Endothelial cell of umbilical vein (primary cell): ENCODE results near the gene CCR7. TPM values are rescaled to one million over a fixed set of nuclear protein-coding genes. Genes with fewer than 3 reads are reported as not detected.

Experiments
- BruUV-seq: library from RNA; stranded (reverse); fragments of 400-500 nt; replicated peaks from 2 replicates; lab custom pipeline; 2021; lab: Mats Ljungman, UMichigan
- CTCF ChIA-PET: fragments of 300-600, 350-600 bp; sonication (Branson Sonifier 250); formaldehyde crosslinking; loops from one replicate; lab custom pipeline; 2021; ENCODE audit warnings: antibody characterized with exemption, inconsistent platforms; lab: Charles Lee
- POLR2A ChIA-PET: fragments of 300-600, 350-600 bp; sonication (Branson Sonifier 250); formaldehyde crosslinking; loops from one replicate; lab custom pipeline; 2021; ENCODE audit warnings: antibody characterized with exemption, inconsistent platforms; lab: Charles Lee
- DNase-seq: peaks from one replicate; pipeline ENCODE4 v3.0.0-alpha.2; 2011; ENCODE audit warnings: low read depth, low spot score
- FAIRE-seq: peaks from 2 replicates; lab custom pipeline; 2011; peaks lifted over from hg19 to GRCh38; lab: Jason Lieb, UNC
- H2AFZ ChIP-seq: 2 replicates; pipeline ENCODE4 v1.6.0; 2012; ENCODE audit warnings: low read depth, low read length, control low read depth, inconsistent platforms
- H3K27ac ChIP-seq: 2 replicates; pipeline ENCODE4 v1.5.1; 2011; ENCODE audit warnings: low read depth, mild to moderate bottlenecking, control low read depth, low read length, moderate library complexity; ENCODE audit not compliant: insufficient read depth
- H3K27me3 ChIP-seq, 2 experiments: 2 replicates each; pipeline versions ENCODE4 v1.6.0 to v1.6.1; 2011; ENCODE audit warnings: low read length in 2 of 2, mixed read lengths in 1 of 2; ENCODE audit not compliant: control insufficient read depth in 2 of 2, insufficient read depth in 2 of 2
- H3K36me3 ChIP-seq, 2 experiments: 2 replicates in 1 of 2; 3 replicates in 1 of 2; pipeline ENCODE4 v1.5.1; 2011; ENCODE audit warnings: low read length in 2 of 2, mild to moderate bottlenecking in 1 of 2, moderate library complexity in 1 of 2; ENCODE audit not compliant: control insufficient read depth in 2 of 2, insufficient read depth in 2 of 2; ENCODE audit errors: extremely low read depth in 1 of 2
- H3K4me1 ChIP-seq: 3 replicates; pipeline ENCODE4 v1.5.1; 2011; ENCODE audit warnings: mild to moderate bottlenecking, low read length; ENCODE audit not compliant: control insufficient read depth, insufficient read depth; ENCODE audit errors: extremely low read depth
- H3K4me2 ChIP-seq: 2 replicates; pipeline ENCODE4 v1.6.1; 2011; ENCODE audit warnings: low read length, control low read depth, mixed read lengths; ENCODE audit not compliant: insufficient read depth
- H3K4me3 ChIP-seq, 3 experiments: fragments of 200-600 bp in 1 of 3; sonication (generic), shearing (Covaris generic) in 1 of 3; replicated peaks in 1 of 3; 2 replicates each; pipeline ENCODE4 v1.5.1; 2011 to 2016; ENCODE audit warnings: control low read depth in 3 of 3, low read length in 3 of 3, mild to moderate bottlenecking in 2 of 3, inconsistent platforms in 1 of 3, low read depth in 1 of 3, moderate library complexity in 1 of 3; ENCODE audit not compliant: insufficient read depth in 1 of 3
- H3K79me2 ChIP-seq: 2 replicates; pipeline ENCODE4 v1.6.0; 2012; ENCODE audit warnings: low read length, inconsistent platforms; ENCODE audit not compliant: control insufficient read depth, insufficient read depth
- H3K9ac ChIP-seq: replicated peaks from 2 replicates; pipeline ENCODE3; 2011; ENCODE audit warnings: low read length, control low read depth; ENCODE audit not compliant: insufficient read depth; ENCODE audit errors: extremely low read depth
- H3K9me1 ChIP-seq: replicated peaks from 3 replicates; pipeline ENCODE4 v1.6.0; 2011; ENCODE audit warnings: mild to moderate bottlenecking, low read length; ENCODE audit not compliant: control insufficient read depth, insufficient read depth; ENCODE audit errors: extremely low read depth
- H3K9me3 ChIP-seq: replicated peaks from 2 replicates; pipeline ENCODE4 v1.5.1; 2012; ENCODE audit warnings: low read length, inconsistent platforms; ENCODE audit not compliant: control insufficient read depth, insufficient read depth
- H4K20me1 ChIP-seq: replicated peaks from 2 replicates; pipeline ENCODE3; 2011; ENCODE audit warnings: mild to moderate bottlenecking, low read length; ENCODE audit not compliant: control insufficient read depth, insufficient read depth; ENCODE audit errors: extremely low read depth
- CTCF ChIP-seq, 2 donors: IDR thresholded peaks; 1 replicate in 1 of 2; 2 replicates in 1 of 2; pipeline ENCODE4 v1.5.1; 2011; ENCODE audit warnings: low read length in 2 of 2, mild to moderate bottlenecking in 2 of 2, moderate library complexity in 2 of 2, control low read depth in 1 of 2, inconsistent platforms in 1 of 2, low read depth in 1 of 2; ENCODE audit not compliant: insufficient read depth in 1 of 2; ENCODE audit errors: extremely low read depth in 1 of 2
- EZH2 ChIP-seq: IDR thresholded peaks from 2 replicates; pipeline ENCODE4 v1.6.1; 2012; ENCODE audit warnings: borderline replicate concordance, low read depth, mild to moderate bottlenecking, moderate library complexity, low read length, inconsistent platforms; ENCODE audit not compliant: severe bottlenecking
- FOS ChIP-seq: IDR thresholded peaks from 2 replicates; pipeline ENCODE4 v1.6.1; 2011; ENCODE audit warnings: mild to moderate bottlenecking, low read length, moderate library complexity, borderline replicate concordance; ENCODE audit not compliant: insufficient read depth
- GATA2 ChIP-seq: IDR thresholded peaks from 2 replicates; pipeline ENCODE4 v1.7.0; 2011; ENCODE audit warnings: low read depth, mild to moderate bottlenecking, moderate library complexity, mixed read lengths, low read length; ENCODE audit not compliant: insufficient read length, insufficient read depth
- JUN ChIP-seq: IDR thresholded peaks from 2 replicates; pipeline ENCODE4 v1.6.1; 2011; ENCODE audit warnings: borderline replicate concordance, low read depth; ENCODE audit not compliant: insufficient read length, insufficient read depth
- MYC ChIP-seq: IDR thresholded peaks from one replicate; pipeline ENCODE4 v1.6.1; 2011; ENCODE audit warnings: mild to moderate bottlenecking, low read depth, low read length
- POLR2A ChIP-seq: IDR thresholded peaks from 2 replicates; pipeline ENCODE4 v1.6.1; 2012; ENCODE audit warnings: low read depth, mild to moderate bottlenecking, control low read depth, low read length
- POLR2AphosphoS5 ChIP-seq: IDR thresholded peaks from 2 replicates; pipeline ENCODE4 v1.6.1; 2012; ENCODE audit warnings: low read depth, mild to moderate bottlenecking, control low read depth, low read length, moderate library complexity; ENCODE audit not compliant: insufficient read depth
- dilution Hi-C: fragments of 300-500 bp; cut with MboI; formaldehyde crosslinking; loops from one replicate; pipeline ENCODE4 v1.15.0; 2019; ENCODE audit warnings: low sequenced_read_pairs; ENCODE audit not compliant: extremely low pct_ligation_motif_present
- intact Hi-C: fragments of 100-400 bp; cut with micrococcal nuclease; formaldehyde crosslinking; loops from one replicate; pipeline ENCODE4 v1.10.0; 2022
- polyA plus RNA-seq, 4 experiments: library from polyadenylated mRNA; depleted of rRNA in 3 of 4; stranded (reverse) in 3 of 4; unstranded in 1 of 4; fragments of >200 nt; gene quantifications; 2 replicates each; pipeline versions ENCODE4 v1.2.1 to v1.2.3, GENCODE V29; 2011 to 2012; ENCODE audit warnings: missing spikeins in 1 of 4
- total RNA-seq: library from RNA; stranded (reverse); gene quantifications from 2 replicates; pipeline ENCODE4 v1.2.3, GENCODE V29; 2021
- TF ChIP-seq, protein P1 (sequence below): IDR thresholded peaks from 2 replicates; pipeline ENCODE4 v1.6.1; 2011; ENCODE audit not compliant: insufficient read depth, insufficient read length

Gene CCR7
- total and polyA plus RNA-seq, 2 donors (not counting 3 experiments of a cell fraction or from before 2014, with no cell fraction given) = 0.18 TPM; not detected in 1

GRCh38 chr17:40577611-40578065 lies 12.4 kb upstream of the CCR7 start:
- no peak overlapping the region for H3K4me2 ChIP-seq
- CTCF ChIA-PET = interaction anchor here (0.7 kb wide), 1 partner anchor 18 kb away, joined by 3 read pairs; no protein-coding TSS in a partner anchor
- H3K9me1 ChIP-seq = no peaks in the 10 kb centered on the region
- TF ChIP-seq MYC = no peak
- TF ChIP-seq CTCF (IDR thresholded peaks at IDR 0.05; ENCODE audit: extremely low read depth in 1 of 2, insufficient read depth in 1 of 2, low read depth in 1 of 2, low read length in 2 of 2) = no peak
- TF ChIP-seq POLR2AphosphoS5 = no peak
- no peak for TF ChIP-seq POLR2A
- TF ChIP-seq, protein P1, sequence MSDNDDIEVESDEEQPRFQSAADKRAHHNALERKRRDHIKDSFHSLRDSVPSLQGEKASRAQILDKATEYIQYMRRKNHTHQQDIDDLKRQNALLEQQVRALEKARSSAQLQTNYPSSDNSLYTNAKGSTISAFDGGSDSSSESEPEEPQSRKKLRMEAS = no peak
- no peak for TF ChIP-seq JUN
- TF ChIP-seq FOS = no peak
- no peak for TF ChIP-seq EZH2
- no peak for TF ChIP-seq GATA2
- no peak overlapping the region for H3K27ac ChIP-seq
- H3K36me3 ChIP-seq = no peaks in the 10 kb centered on the region
- dilution Hi-C loops (no loop called here), intact Hi-C loops (no loop called here)
- DNase-seq = no peak
- FAIRE-seq = no peak
- peaks cover 7 to 18% of the 10 kb centered on the region in 2 experiments for H3K27me3 ChIP-seq
- H2AFZ ChIP-seq = no peak overlapping the region
- H3K4me3 ChIP-seq = no peak overlapping the region
- H3K79me2 ChIP-seq = no peaks in the 10 kb centered on the region
- BruUV-seq = no TSS peak
- no peaks in the 10 kb centered on the region for H3K9me3 ChIP-seq
- H3K9ac ChIP-seq = no peak overlapping the region
- no peaks in the 10 kb centered on the region for H4K20me1 ChIP-seq
- peaks cover 12% of the 10 kb centered on the region for H3K4me1 ChIP-seq
- POLR2A ChIA-PET = no interaction called here
